Stimulated activated effector memory CD8-positive, alpha-beta T cell treated with anti-CD3 and anti-CD28 coated beads, Interleukin-12 subunit alpha, Interleukin-12 subunit beta, amount 100 ng/mL, for 72 hours (primary cell): ENCODE measurements around the gene VPS13C.

Experiments
- ATAC-seq: fragments of 150-1000 bp; cut with Tn5 transposase; 2 replicates; pipeline ENCODE4 v1.10.0; 2021
- DNase-seq, 2 donors: peaks; one replicate each; pipeline ENCODE4 v3.0.0; 2021 to 2022; ENCODE audit warnings: low spot score in 2 of 2
- H3K27ac Mint-ChIP-seq: one replicate; pipeline ENCODE4 v1.8.0; 2022; ENCODE audit warnings: mild to moderate bottlenecking, mixed read lengths
- H3K36me3 Mint-ChIP-seq: one replicate; pipeline ENCODE4 v1.8.0; 2022; ENCODE audit warnings: mild to moderate bottlenecking, mixed read lengths
- H3K4me1 Mint-ChIP-seq: one replicate; pipeline ENCODE4 v1.8.0; 2022; ENCODE audit warnings: mixed read lengths
- H3K4me3 Mint-ChIP-seq: one replicate; pipeline ENCODE4 v1.8.0; 2022; ENCODE audit warnings: mild to moderate bottlenecking, mixed read lengths
- H3K9me3 Mint-ChIP-seq: one replicate; pipeline ENCODE4 v1.8.0; 2022; ENCODE audit warnings: mixed read lengths

VPS13C gene

DNA sequence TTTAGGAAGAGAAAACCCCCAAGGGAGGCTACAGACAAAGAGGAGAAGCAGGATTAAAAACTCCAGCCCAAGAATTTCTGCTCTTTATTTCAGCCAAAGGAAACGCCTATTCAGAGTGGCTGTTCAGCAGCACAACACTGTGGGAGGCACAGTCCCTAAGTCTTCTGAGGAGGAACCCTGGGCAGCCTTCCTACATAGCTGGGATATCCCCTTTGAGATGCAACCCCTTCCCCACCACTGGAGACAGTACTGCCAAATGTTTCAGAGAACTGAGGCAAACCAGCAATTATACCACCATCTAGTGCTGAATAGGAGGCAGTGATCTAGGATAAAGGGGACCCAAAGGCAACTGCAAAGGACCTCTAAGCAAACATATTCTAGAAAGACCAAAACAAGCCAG is 168.1 kb downstream of the VPS13C start:
- peaks cover 93% of the 10 kb centered on the region for H3K36me3 Mint-ChIP-seq
- H3K9me3 Mint-ChIP-seq = peaks cover 18% of the 10 kb centered on the region
- DNase-seq = no peak
- ATAC-seq = no peak
- peak overlapping the region; percentile 53 for H3K27ac Mint-ChIP-seq
- H3K4me3 Mint-ChIP-seq = no peak overlapping the region
- peaks cover 8% of the 10 kb centered on the region for H3K4me1 Mint-ChIP-seq

GRCh38 chr15:61890106-61890505 is 170.1 kb downstream of the VPS13C start:
- peak overlapping the region; percentile 1 for H3K4me3 Mint-ChIP-seq
- H3K27ac Mint-ChIP-seq = peak overlapping the region; percentile 51
- no peak for DNase-seq
- H3K36me3 Mint-ChIP-seq = peaks cover 80% of the 10 kb centered on the region
- peaks cover 8% of the 10 kb centered on the region for H3K4me1 Mint-ChIP-seq
- peak; percentile 16 for ATAC-seq
- peaks cover 16% of the 10 kb centered on the region for H3K9me3 Mint-ChIP-seq

DNA sequence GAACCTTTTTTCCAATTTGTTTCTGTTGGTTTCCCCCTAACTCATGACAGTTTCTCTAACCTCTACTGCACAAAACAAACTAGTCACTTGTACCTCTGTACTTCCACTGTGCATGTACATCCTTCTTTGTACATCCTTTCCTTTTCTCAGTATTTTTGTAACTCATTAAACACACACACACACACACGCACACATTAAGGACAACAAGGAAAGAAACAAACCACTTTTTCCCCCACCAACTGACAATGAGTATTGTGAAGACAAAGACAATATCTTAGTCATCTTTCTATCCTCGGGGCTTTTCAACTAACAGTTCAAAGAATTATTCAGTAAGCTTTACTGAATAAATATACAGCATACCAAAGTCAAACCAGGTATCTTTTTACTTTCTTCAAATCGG is 170.5 kb downstream of the VPS13C start:
- peaks cover 15% of the 10 kb centered on the region for H3K9me3 Mint-ChIP-seq
- DNase-seq (no peak), ATAC-seq (peak; percentile 93)
- H3K27ac Mint-ChIP-seq = peak overlapping the region; percentile 51
- peaks cover 76% of the 10 kb centered on the region for H3K36me3 Mint-ChIP-seq
- peak overlapping the region; percentile 1 for H3K4me3 Mint-ChIP-seq
- peaks cover 8% of the 10 kb centered on the region for H3K4me1 Mint-ChIP-seq

- Mint-ChIP-seq H3K4me1 (peaks cover 8% of the 10 kb centered on the region), H3K27ac (no peak overlapping the region), H3K9me3 (peaks cover 5% of the 10 kb centered on the region), H3K4me3 (no peak overlapping the region), H3K36me3 (peaks cover 62% of the 10 kb centered on the region)
- ATAC-seq = no peak
- no peak for DNase-seq
These were observed 172.0 kb downstream of the VPS13C start for GRCh38 chr15:61888074-61888780.

DNA sequence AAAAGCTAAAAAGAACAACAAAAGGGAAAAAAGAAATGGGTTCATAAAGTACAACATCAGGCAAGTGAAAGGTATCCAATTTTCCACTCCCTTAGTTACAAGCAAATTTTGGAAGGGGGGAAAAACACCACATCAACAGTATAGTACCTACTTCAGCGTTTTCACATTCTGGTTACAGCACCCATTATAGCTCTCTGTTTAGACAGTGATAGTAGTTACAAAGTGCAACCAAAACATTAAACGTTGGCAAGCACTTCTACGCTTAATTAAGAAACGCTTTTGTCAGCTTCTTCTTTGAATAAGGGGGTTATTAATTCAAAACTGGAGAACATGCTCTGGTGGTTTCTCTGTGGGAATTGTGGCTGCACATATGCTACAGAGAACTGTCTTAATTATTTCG is 180.2 kb downstream of the VPS13C start:
- Mint-ChIP-seq H3K27ac (no peak overlapping the region), H3K4me1 (no peaks in the 10 kb centered on the region), H3K4me3 (no peak overlapping the region), H3K36me3 (peaks cover 82% of the 10 kb centered on the region), H3K9me3 (no peaks in the 10 kb centered on the region)
- ATAC-seq (no peak), DNase-seq (no peak)

DNA sequence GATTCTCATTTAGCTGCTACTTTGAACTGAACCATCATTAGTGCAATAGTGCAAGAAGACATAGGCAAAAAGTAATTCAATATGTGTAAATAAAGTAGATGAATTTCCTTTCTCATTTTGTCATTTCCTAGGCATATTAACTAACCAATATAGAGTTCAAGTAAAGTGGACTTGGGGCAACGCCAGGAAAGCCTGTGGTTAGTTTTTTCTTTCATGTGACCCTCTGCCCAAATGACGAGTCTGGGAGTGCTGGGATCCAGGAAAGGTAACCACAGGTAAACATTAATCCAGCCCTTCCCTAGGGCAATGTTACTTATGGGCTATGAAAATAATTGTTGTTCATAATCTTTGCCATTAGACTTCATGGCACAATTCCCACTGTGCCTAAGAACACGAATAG is 181.0 kb downstream of the VPS13C start:
- Mint-ChIP-seq H3K36me3 (peaks cover 87% of the 10 kb centered on the region), H3K27ac (no peak overlapping the region), H3K4me1 (no peaks in the 10 kb centered on the region), H3K9me3 (no peaks in the 10 kb centered on the region), H3K4me3 (no peak overlapping the region)
- DNase-seq (no peak), ATAC-seq (no peak)

DNA sequence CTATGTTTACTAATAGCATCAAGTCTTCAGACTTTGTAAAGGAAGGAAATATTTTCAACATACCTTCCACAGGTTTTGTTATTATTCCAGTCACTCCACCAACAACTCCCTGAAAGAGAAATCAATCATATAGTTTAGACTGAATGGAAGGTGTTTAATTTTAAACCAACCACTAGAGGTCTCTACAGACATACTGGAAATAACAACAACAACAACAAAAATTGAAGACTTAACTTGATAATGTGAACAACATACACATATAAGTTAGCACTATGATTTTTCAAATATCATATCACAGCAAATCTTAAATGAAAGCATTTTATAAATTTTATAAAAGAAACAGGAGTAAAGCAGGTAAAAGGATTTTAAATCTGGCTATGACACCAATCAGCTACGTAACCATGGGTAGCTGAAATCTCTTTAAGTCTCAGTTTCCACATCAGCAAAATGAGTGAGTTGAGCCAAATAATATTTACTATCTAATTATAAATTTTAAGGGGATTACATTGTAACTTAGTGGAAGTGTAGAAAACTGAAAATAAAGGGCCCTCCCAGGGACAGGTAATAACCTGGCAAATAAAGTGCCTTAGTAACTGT is 188.2 kb downstream of the VPS13C start:
- no peak for DNase-seq
- ATAC-seq = no peak
- peaks cover 97% of the 10 kb centered on the region for H3K36me3 Mint-ChIP-seq

DNA sequence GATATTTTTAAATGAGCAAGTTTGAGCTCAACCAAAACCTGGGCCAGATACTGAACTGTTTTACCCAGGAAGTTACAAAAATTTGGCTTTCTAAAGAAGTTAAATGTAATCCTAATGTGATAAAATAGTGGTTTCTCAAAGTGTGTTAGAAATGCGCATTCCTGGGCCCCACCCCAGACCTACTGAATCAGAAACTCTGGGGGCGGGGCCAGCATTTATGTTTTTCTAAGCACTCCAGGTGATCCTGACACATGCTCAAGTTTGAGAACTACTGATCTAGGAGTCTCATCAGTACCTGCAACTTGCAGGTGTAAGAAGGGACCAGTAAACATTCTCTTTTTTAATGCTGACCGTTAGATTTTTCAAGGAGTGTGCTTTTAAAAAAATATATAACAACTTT is 190.6 kb downstream of the VPS13C start:
- Mint-ChIP-seq H3K27ac (no peak overlapping the region), H3K4me3 (no peak overlapping the region), H3K36me3 (peaks cover 85% of the 10 kb centered on the region), H3K4me1 (no peaks in the 10 kb centered on the region), H3K9me3 (no peaks in the 10 kb centered on the region)
- DNase-seq (no peak), ATAC-seq (no peak)

More for the DNA sequence above, 188.2 kb downstream of the VPS13C start:
- no peak overlapping the region for H3K27ac Mint-ChIP-seq
- H3K4me1 Mint-ChIP-seq = no peaks in the 10 kb centered on the region
- H3K9me3 Mint-ChIP-seq = no peaks in the 10 kb centered on the region
- H3K4me3 Mint-ChIP-seq = no peak overlapping the region

DNA sequence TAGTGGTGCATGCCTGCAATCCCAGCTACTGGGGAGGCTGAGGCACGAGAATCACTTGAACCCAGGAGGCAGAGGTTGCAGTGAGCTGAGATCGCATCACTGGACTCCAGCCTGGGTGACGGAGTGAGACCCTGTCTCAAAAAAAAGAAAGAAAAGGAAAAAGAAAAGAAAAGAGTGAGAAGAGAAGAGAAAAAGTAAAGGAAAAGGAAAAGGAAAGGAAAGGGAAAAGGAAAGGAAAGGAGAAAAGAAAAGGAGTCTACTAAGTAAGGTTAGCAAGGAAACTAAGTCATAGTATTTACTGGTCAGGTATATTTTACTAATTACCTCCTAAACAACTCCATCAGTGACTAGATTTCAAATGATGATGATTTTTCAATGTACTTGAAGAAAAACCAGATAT is 198.3 kb downstream of the VPS13C start:
- Mint-ChIP-seq H3K4me1 (no peaks in the 10 kb centered on the region), H3K9me3 (no peaks in the 10 kb centered on the region), H3K27ac (no peak overlapping the region), H3K4me3 (no peak overlapping the region), H3K36me3 (peaks cover 37% of the 10 kb centered on the region)
- no peak for DNase-seq
- no peak for ATAC-seq

- no peak overlapping the region for H3K27ac Mint-ChIP-seq
- DNase-seq (no peak), ATAC-seq (peak; percentile 70)
- no peaks in the 10 kb centered on the region for H3K4me1 Mint-ChIP-seq
- H3K4me3 Mint-ChIP-seq = no peak overlapping the region
- peaks cover 48% of the 10 kb centered on the region for H3K36me3 Mint-ChIP-seq
- H3K9me3 Mint-ChIP-seq = no peaks in the 10 kb centered on the region
These were observed 202.9 kb downstream of the VPS13C start for GRCh38 chr15:61857169-61857829.

DNA sequence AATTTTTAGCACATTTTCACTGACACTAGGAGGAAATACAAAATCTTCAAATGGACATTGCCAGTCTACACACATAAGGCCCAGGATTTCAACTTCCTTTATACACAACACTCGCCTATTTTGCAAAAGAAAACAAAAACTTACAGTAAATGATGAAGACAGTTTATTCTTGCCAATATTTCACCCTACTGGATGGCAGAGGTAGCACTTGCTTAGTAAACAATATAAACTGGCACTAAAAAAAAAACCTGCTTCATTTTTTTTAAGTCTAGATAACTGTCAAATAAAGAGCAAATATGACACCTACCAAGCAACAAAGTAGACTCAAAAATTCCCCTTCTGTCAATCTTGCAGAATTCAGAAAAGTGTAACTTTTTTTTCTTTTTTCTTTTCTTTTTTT is 204.0 kb downstream of the VPS13C start:
- no peak overlapping the region for H3K4me3 Mint-ChIP-seq
- no peaks in the 10 kb centered on the region for H3K9me3 Mint-ChIP-seq
- H3K4me1 Mint-ChIP-seq = no peaks in the 10 kb centered on the region
- ATAC-seq (no peak), DNase-seq (no peak)
- H3K36me3 Mint-ChIP-seq = peaks cover 50% of the 10 kb centered on the region
- no peak overlapping the region for H3K27ac Mint-ChIP-seq

GRCh38 chr15:61853195-61853594 is 207.1 kb downstream of the VPS13C start:
- DNase-seq (no peak), ATAC-seq (no peak)
- no peaks in the 10 kb centered on the region for H3K4me1 Mint-ChIP-seq
- no peaks in the 10 kb centered on the region for H3K9me3 Mint-ChIP-seq
- no peak overlapping the region for H3K27ac Mint-ChIP-seq
- peaks cover 61% of the 10 kb centered on the region for H3K36me3 Mint-ChIP-seq
- H3K4me3 Mint-ChIP-seq = no peak overlapping the region

DNA sequence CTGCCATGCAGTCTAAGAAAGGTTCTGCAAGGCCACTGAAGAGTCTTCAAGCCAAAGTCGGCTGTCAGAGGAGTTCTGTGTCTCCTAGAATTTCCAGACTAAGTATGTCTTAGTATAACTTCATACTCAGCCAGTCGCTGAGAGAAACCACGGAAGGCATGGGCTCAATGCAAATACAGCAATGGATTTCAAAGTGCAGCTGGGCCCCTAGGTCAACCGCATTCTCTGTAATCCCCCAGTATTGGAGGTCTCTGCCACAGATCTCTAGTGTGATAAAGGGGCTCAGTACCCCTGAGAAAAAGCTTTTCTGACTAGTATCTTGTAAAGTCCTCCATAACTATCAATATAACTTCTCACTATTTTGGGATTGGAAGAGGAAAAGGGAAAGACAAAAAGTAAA is 208.3 kb downstream of the VPS13C start:
- no peak for DNase-seq
- Mint-ChIP-seq H3K9me3 (no peaks in the 10 kb centered on the region), H3K27ac (peak overlapping the region; percentile 50), H3K36me3 (peaks cover 61% of the 10 kb centered on the region), H3K4me1 (peaks cover 2% of the 10 kb centered on the region), H3K4me3 (no peak overlapping the region)
- ATAC-seq = no peak

- no peak overlapping the region for H3K27ac Mint-ChIP-seq
- no peak for ATAC-seq
- H3K9me3 Mint-ChIP-seq = no peaks in the 10 kb centered on the region
- peaks cover 7% of the 10 kb centered on the region for H3K4me1 Mint-ChIP-seq
- peaks cover 42% of the 10 kb centered on the region for H3K36me3 Mint-ChIP-seq
- no peak overlapping the region for H3K4me3 Mint-ChIP-seq
- no peak for DNase-seq
These were observed 210.8 kb downstream of the VPS13C start for GRCh38 chr15:61849447-61849846.

- ATAC-seq (peak; percentile 80), DNase-seq (no peak)
- H3K4me3 Mint-ChIP-seq = no peak overlapping the region
- no peak overlapping the region for H3K27ac Mint-ChIP-seq
- no peaks in the 10 kb centered on the region for H3K9me3 Mint-ChIP-seq
- no peaks in the 10 kb centered on the region for H3K36me3 Mint-ChIP-seq
- peaks cover 22% of the 10 kb centered on the region for H3K4me1 Mint-ChIP-seq
These were observed 218.8 kb downstream of the VPS13C start for GRCh38 chr15:61841466-61841865.

DNA sequence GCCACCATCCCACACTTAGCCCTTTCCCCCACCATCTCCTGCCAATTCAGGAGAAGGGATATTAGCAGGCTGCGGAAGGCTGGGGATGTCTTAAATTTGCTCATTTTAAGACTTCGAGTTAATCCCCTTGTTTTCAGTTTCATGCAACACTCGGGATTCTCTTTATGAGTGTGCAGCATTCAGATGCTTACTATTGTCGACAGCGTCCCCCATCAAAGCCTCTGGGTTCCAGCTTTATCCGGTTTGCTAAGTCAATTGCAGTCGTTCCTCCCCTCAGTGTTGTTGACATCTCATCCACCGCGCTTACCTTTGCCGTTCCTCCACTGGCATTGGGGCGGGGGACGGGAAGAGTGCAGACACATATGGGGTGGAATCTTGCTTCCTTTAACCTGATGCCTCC is 220.2 kb downstream of the VPS13C start:
- Mint-ChIP-seq H3K27ac (peak overlapping the region; percentile 48), H3K36me3 (no peaks in the 10 kb centered on the region), H3K9me3 (no peaks in the 10 kb centered on the region), H3K4me3 (no peak overlapping the region), H3K4me1 (peaks cover 22% of the 10 kb centered on the region)
- ATAC-seq (peak; percentile 24), DNase-seq (no peak)
